NCI-H2227 treated with DMSO at 0.1 percent for 48 hours (cell line): ENCODE results near the gene PRSS21.

Experiments used
- DNase-seq: peaks from one replicate; lab custom pipeline; 2025; lab: John Stamatoyannopoulos, UW

PRSS21 gene

GRCh38 chr16:2806286-2806685 is 10.8 kb upstream of the PRSS21 start:
- DNase-seq = no peak

- DNase-seq = no peak
Measured at GRCh38 chr16:2808181-2808580, 8.9 kb upstream of the PRSS21 start.

- no peak for DNase-seq
Measured at GRCh38 chr16:2809149-2809760, 7.8 kb upstream of the PRSS21 start.

GRCh38 chr16:2810651-2811050 is 6.4 kb upstream of the PRSS21 start:
- DNase-seq = no peak

- DNase-seq = no peak
Measured at GRCh38 chr16:2811703-2812471, 5.2 kb upstream of the PRSS21 start.

- DNase-seq = no peak
Measured at GRCh38 chr16:2813771-2814221, 3.2 kb upstream of the PRSS21 start.

GRCh38 chr16:2814551-2815298 is 2.3 kb upstream of the PRSS21 start:
- DNase-seq = no peak

- DNase-seq = no peak
Measured at GRCh38 chr16:2815299-2815771, 1.7 kb upstream of the PRSS21 start.

GRCh38 chr16:2817340-2818271 is 569 bp downstream of the PRSS21 start:
- DNase-seq = no peak

GRCh38 chr16:2818272-2818876 is 1.3 kb downstream of the PRSS21 start:
- no peak for DNase-seq

- no peak for DNase-seq
Measured at GRCh38 chr16:2819179-2819938, 2.3 kb downstream of the PRSS21 start.

- no peak for DNase-seq
Measured at GRCh38 chr16:2819939-2820835, 3.1 kb downstream of the PRSS21 start.

- DNase-seq = no peak
Measured at GRCh38 chr16:2820836-2821486, 3.9 kb downstream of the PRSS21 start.

GRCh38 chr16:2821487-2822157 is 4.6 kb downstream of the PRSS21 start:
- no peak for DNase-seq

- DNase-seq = no peak
Measured at GRCh38 chr16:2822158-2822495, 5.1 kb downstream of the PRSS21 start.

- no peak for DNase-seq
Measured at GRCh38 chr16:2822496-2822895, 5.5 kb downstream of the PRSS21 start.

- DNase-seq = no peak
Measured at GRCh38 chr16:2824626-2825025, 7.6 kb downstream of the PRSS21 start.

- no peak for DNase-seq
Measured at GRCh38 chr16:2825049-2825742, 8.2 kb downstream of the PRSS21 start.
